Activated CD4-positive, alpha-beta T cell treated with anti-CD3 and anti-CD28 coated beads for 1 hour (primary cell): Measurements from ENCODE around the gene DEXI.

ENCODE experiments used
- DNase-seq: peaks from one replicate; pipeline ENCODE4 v3.0.0-alpha.2; 2020

The DEXI gene

DNA sequence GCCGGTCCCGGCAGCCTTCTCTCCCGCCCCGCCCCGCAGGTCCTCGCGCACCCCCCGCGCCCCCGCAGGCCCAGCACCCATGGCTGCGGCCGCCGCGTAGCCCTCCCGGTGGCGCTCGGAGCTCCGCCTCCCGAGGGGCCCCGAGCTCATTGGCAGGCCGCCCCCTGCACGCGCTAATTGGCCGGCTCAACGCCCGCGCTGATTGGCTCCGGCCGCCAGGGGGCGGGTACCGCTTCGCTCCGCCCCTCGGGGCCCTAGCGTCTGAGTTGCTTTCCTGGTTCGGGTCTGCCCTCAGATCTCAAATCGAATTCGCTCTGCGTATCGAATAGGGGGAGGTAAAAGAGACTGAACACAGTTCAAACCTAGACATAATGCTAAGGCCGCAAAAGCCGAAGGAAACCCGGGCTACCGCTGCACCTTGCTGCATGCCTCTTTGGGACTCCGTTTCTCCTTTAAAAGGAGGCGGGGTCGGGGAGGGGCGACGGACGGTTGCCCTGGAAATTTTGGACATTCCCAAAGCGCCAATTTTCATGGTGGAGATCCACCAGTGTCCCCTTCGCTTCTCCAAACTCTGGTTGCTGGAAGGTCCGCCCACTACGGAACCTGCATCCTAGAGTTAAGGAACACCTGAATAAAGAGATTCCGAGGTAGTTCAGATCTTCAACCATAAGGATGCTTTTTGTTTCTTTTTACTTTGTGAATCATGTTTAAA, at the start of gene DEXI:
DEXI (minus strand) TSS at position 117 of the 712 bp plus-strand sequence. CDS start 463 bp downstream, outside the sequence.
- DNase-seq: peak; percentile 93

GRCh38 chr16:10990378-10990777, 48.1 kb upstream of the DEXI start:
- no peak for DNase-seq

GRCh38 chr16:10989559-10989958, 47.3 kb upstream of the DEXI start:
- DNase-seq: no peak

GRCh38 chr16:10988879-10989278, 46.6 kb upstream of the DEXI start:
- DNase-seq: no peak

DNA sequence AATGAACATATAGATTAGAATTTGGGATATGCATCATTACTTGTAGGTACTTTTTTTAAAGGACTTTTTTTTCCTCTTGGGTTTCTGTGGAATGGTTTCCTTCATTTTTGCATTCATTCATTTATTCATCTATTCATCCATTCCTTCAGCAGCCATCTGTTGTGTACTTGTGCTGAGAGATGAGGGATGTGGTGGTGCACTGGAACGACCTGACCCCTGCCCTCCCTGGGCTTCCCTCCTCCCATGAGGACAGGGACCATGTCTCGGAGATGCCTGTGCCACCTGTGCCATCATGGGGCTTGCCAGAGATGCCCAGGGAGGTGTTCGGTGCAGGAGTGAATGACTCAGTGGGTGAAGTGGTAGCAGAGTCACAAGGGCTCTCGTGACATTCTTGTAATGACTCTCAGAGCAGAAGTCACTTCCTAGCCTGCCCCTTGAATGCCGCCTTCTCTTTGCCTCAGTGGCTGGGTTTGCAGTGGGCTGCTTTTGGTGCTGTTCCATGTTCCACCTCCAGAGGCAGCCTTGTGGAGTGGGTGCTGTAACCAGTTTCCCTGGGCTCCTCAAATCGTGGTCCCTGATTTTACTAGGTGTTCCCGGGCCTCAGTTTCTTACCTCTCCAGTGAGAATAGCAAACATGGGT, 46.0 kb upstream of the DEXI start:
- DNase-seq: peak; percentile 12

DNA sequence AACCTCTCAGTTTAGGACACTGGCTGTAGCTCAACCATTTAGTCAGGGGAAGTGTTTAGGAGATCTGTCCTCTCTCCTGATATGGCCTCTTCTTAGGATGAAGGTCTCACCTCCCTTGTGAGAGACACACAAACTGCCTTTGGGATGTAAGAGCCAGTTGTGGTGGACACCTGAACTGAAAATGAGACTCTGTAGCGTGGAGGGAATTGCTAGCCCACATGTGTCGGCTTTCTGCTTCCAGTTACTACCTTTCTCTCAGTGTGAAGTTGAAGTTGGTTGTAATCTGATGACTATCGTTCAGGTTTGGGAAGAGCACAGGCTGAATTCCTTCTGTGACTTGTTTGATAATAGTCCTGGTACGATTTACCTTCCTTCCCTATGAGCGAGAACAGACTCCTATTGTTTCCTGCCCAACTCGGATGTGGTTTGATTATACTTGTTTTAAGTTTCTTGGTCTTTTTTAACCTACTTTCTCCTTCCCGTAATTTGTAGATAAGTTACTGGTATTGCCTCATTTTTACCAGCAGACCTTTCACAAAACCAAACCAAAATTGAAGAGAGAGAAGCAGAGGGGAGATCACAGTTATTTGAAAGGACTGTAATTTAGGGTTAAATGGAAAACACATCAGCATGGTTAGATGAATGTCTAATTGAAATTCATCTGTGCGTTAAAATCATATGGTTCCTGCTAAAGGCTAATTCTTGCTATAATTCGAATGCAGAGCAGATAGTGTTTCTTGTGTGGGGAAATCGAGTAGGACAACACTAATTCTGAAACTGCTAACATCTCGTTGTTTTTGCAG, 45.3 kb upstream of the DEXI start:
- DNase-seq: no peak

GRCh38 chr16:10984509-10984908, 42.2 kb upstream of the DEXI start:
- no peak for DNase-seq

DNA sequence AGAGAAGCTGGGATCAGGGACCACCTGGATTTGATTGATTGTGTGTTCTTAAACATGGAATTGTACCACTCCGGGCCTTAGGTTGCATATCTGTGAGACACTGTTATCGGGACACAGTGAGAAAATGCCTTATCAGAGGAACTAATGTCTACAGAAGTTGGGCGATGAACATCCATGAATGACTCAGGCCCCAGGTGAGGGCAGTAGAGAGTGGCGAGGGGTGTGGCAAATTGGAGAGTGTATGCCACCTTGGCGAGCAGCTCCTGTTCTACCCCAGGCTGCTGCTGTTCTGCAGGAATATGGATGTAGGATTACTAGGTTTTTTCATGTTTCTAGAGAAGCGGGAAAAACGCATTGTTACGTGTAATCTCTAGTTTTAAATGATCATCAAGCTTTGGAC, 40.9 kb upstream of the DEXI start:
- no peak for DNase-seq

GRCh38 chr16:10982465-10983150, 40.3 kb upstream of the DEXI start:
- no peak for DNase-seq

- no peak for DNase-seq
Observed at GRCh38 chr16:10981697-10982216, 39.5 kb upstream of the DEXI start.

DNA sequence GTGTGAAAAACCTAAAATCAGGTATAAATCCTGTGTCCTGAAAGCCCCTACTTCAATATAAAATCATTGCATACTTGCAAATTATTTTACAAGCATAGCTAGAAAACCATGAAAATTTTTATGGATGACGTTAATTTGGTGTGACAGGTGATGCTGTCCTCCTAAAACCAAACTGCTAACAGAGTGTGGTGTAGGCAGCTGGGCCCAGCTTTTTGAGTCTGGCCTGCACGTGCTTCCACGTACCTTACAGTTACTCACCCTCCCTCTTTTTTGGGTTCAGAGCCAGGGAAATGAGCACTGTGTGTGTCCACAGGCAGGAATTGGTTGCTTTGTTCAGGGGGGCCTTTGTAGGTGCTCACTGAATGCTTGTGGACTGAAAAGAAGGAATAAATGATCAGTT, 38.5 kb upstream of the DEXI start:
- no peak for DNase-seq

GRCh38 chr16:10979717-10980601, 37.7 kb upstream of the DEXI start:
- DNase-seq: no peak

DNA sequence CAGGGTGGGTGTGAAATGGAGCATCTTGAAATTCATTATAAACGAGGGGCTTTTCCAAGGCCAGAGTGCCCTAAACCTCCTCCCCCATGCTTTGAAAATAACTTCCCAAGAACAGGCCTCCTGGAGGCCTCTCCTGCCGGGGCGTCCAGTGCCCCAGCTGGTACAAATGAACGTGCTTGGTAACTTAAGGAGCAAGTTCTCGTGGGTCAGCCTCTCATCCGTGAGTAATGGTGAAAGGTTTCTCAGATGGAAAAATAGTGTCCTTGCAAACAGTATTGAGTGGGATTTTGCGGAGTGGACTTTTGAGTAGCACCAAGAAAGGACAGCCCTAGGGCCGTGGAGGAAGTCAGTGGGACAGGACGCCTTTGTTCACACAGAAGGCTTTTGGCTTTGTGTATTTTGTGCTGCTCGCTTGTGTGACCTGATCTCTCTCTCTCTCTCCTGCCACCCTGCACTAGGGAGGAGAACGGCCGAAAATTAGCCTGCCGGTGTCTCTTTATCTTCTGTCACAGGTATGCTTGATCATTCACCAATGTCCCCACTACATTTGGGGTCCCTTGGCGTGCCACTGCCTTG, 36.7 kb upstream of the DEXI start:
- DNase-seq: no peak

DNA sequence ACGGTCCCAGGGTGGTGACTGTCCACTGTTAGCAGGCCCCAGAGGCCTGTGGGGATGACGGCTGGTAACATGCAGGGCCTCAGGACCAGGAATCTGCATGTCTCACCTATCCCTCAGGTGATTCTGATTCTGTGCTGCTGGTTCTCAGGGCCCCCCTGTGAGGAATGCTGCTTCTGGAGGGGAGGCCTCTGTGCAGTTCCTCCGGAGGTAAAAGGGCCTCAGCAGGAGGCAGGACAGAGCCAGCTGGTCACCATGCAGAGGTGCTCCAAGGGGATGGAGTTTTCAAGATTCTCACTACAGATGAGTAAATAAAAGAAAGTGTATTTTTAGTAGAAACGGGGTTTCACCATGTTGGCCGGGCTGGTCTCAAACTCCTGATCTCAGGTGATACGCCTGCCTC, 35.9 kb upstream of the DEXI start:
- DNase-seq: no peak

DNA sequence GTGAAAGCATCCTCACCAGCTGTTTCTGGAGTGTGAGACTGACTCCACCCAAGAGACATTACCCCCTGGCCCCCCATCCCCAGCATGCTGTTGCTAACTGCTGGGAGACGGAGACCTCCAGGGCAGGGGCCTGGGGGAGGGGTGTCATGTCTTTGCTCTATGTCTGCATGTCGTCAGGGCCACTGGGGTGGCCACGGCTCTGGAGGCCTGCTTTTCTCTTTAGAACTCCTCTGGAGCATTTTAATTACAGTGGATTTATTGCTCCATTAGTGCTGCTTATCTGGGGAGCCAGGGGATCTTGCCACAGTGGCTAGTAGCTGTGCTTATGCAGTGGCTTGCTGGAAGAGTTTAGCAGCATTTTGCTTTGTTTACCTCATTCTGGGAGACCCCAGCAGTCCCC, 34.4 kb upstream of the DEXI start:
- no peak for DNase-seq

- DNase-seq: no peak
Observed at GRCh38 chr16:10972819-10973464, 30.7 kb upstream of the DEXI start.

DNA sequence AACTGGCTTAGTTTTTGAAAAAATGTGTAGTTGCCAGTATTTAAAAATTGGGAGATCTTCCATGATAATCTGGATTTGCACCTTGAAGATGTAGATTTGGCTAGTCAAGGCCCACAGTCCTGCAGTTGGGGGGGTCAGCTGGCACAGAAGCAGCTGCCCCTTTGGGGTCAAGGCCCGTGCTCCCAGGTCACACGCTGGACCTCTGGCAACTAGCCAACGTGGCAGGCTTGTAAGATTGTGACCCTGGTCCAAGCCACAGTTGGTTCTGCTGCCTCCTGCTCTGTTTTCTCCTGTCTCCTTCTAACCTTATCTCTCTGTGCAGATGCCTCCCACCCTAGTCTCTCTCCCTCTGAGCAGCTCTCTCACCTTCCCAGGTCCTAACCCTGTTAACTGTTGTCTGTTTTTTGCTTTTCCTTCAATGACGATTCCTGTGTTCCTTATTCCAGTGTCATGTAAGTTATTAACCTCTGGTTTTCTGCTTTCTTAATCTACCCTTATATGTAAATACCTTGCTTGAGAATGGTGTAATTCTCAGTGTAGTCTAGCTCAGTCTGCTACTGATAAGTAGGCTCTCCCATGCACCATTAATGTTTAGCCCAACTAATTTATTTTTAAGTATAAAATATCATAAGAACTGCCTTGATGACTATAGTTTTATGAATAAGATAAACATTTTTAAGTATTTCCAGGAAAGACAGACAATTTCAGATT, 30.0 kb upstream of the DEXI start:
- DNase-seq: no peak

DNA sequence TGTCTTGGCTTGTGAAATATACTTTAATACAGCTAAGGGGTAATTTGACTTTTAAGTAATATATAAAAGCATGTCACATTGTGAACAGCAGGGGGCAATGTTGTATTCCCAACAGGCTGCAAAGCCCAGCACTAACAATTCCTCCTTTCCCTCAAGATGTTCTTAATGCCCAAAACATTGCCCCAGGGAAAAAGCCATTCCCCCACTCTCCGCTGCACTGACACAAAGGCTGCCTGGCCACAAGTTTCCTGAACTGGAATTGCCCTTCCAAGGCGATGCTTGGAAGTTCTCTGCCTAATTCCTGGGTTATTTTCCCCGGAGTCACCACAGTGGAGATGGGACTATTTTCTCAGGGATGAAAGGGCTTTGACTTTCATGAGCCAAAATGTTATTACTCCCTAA, 29.3 kb upstream of the DEXI start:
- DNase-seq: no peak

- no peak for DNase-seq
Observed at GRCh38 chr16:10970065-10970464, 27.8 kb upstream of the DEXI start.

DNA sequence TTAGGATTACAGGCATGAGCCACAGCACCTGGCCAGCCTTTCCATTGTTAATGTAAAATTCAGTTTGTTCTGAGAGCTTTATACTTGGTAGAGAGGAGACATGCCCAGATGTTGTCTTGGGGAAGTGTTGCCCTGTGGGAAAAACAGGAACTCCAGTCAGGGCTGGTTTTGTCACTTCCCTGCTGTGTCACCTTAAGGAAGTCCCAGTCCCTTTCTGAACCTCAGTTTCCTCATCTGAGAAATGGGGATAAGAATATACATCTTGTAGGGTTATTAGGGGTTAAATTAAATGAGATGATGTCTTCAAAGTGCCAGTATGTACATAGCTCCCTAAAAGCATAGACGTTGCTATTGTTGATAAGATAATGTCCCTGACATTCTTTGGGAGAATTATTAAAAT, 27.3 kb upstream of the DEXI start:
- DNase-seq: no peak
